Astrocyte of the spinal cord (primary cell): ENCODE results near the gene GAN.

Experiments
- DNase-seq: peaks from one replicate; pipeline ENCODE4 v3.0.0; 2011; ENCODE audit warnings: low read depth, low spot score
- H3K4me3 ChIP-seq: 2 replicates; pipeline ENCODE4 v1.5.1; 2011; ENCODE audit warnings: low read depth, mild to moderate bottlenecking, low read length, moderate library complexity
- CTCF ChIP-seq: IDR thresholded peaks from 2 replicates; pipeline ENCODE4 v1.5.1; 2012; ENCODE audit warnings: low read depth, mild to moderate bottlenecking, low read length, inconsistent platforms
- in situ Hi-C: cut with HindIII; loops from 2 replicates; pipeline ENCODE4 v1.10.0; 2017; ENCODE audit warnings: low sequenced_read_pairs

GAN gene

GRCh38 chr16:81358860-81359259 lies 44.1 kb downstream of the GAN start:
- DNase-seq = no peak
- no peak for TF ChIP-seq CTCF
- in situ Hi-C loops = no loop called here
- H3K4me3 ChIP-seq = no peak overlapping the region

GRCh38 chr16:81360135-81360534 lies 45.4 kb downstream of the GAN start:
- TF ChIP-seq CTCF = no peak
- DNase-seq = no peak
- in situ Hi-C loops = no loop called here

DNA sequence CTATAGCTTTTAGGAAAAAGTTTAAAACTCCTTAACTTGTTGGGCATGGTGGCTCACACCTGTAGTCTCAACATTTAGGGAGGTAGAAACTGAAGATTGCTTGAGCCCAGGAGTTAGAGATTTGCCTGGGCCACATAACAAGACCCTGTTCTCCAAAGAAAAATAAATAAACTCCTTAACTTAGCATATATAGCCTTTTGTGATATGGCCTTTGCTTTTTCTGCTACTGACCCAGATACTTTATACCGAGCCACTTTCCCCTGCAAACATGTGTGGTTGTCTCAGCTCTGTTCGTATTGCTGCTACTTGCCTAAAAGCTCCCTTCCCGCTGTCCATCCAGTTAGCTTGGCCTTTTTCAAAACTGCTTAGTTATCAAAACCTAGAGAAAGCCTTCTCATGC lies 51.0 kb downstream of the GAN start:
- no peak overlapping the region for H3K4me3 ChIP-seq
- no peak for DNase-seq
- TF ChIP-seq CTCF = no peak
- in situ Hi-C loops = no loop called here

More at GRCh38 chr16:81360135-81360534, 45.4 kb downstream of the GAN start:
- H3K4me3 ChIP-seq = no peak overlapping the region

- peak; percentile 60 for DNase-seq
- H3K4me3 ChIP-seq = no peak overlapping the region
- TF ChIP-seq CTCF = peak; percentile 46
- in situ Hi-C loops = no loop called here
These were observed 51.7 kb downstream of the GAN start for GRCh38 chr16:81366316-81366932.

DNA sequence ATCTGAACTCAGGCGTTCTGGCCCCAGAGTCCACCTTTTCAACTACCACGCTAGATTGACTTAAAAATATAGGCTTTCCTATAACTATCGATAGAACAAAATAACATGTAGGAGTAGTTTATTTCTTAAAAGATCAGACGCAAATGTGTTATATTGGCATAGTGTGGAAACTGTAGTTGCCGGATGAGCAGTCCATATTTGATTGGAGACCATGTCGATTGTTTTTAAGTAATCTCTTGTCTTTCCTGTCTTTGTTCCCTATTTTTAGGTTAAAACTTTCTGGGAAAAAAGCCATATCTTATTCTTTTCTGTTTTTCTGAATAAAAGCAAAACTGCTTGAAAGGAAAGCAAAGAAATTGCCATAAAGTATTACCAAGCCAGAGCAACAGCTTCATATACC lies 53.1 kb downstream of the GAN start:
- DNase-seq = no peak
- in situ Hi-C loops = no loop called here
- no peak overlapping the region for H3K4me3 ChIP-seq
- no peak for TF ChIP-seq CTCF

DNA sequence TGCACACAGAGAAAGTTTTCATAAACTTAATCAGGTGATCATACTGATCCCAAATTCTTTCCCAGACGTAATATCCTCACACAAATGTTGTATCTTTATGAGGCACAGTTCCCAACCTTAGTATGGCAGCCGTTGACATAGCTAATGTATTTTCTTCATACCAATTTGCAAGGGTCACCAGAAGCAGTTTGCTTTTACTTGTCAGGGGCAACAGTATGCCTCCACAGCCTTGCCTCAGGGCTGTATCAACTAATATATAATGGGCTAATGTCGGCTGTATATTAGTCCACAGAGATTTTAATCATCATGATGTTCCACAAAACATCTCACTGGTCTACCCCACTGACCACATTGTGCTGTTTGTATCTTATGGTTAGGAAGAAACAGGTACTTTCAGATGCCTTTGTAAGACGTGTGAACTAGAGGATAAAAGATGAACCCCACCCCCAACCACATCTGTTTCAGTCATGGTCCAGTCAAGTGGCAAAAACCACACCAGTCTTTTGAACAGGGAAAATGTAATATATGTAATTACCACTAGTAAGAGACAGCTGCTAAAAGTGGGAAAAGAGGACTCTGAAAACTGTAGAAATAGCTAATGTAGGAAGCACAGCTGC lies 55.2 kb downstream of the GAN start:
- DNase-seq = no peak
- in situ Hi-C loops = no loop called here
- no peak overlapping the region for H3K4me3 ChIP-seq
- no peak for TF ChIP-seq CTCF
